Neural crest cell (in vitro differentiated cells): ENCODE results near the gene RASL10A. TPM values are rescaled to one million over a fixed set of nuclear protein-coding genes. Genes with fewer than 3 reads are reported as not detected.
A peak's percentile ranks its signal among the peaks of the same experiment; 100 is the strongest.

Source experiments
- DNase-seq: peaks from one replicate; pipeline ENCODE4 v3.0.0; 2021; ENCODE audit warnings: low read depth, mixed read lengths, low spot score
- H3K27ac Mint-ChIP-seq: one replicate; pipeline ENCODE4 v1.8.0; 2021; ENCODE audit warnings: mild to moderate bottlenecking, mixed read lengths; ENCODE audit not compliant: unreplicated experiment
- H3K27me3 Mint-ChIP-seq: 2 replicates; pipeline ENCODE4 v1.8.0; 2021; ENCODE audit warnings: low read depth, mild to moderate bottlenecking, mixed read lengths
- H3K36me3 Mint-ChIP-seq: 2 replicates; pipeline ENCODE4 v1.8.0; 2021; ENCODE audit warnings: low read depth, mild to moderate bottlenecking, mixed read lengths
- H3K4me1 Mint-ChIP-seq: 2 replicates; pipeline ENCODE4 v1.8.0; 2021; ENCODE audit warnings: mixed read lengths
- H3K4me3 Mint-ChIP-seq: one replicate; pipeline ENCODE4 v1.8.0; 2021; ENCODE audit warnings: mild to moderate bottlenecking, mixed read lengths
- H3K9me3 Mint-ChIP-seq: 2 replicates; pipeline ENCODE4 v1.8.0; 2021; ENCODE audit warnings: mixed read lengths
- total RNA-seq: library from RNA; stranded (reverse); gene quantifications from 2 replicates; pipeline ENCODE4 v1.2.1, GENCODE V29; 2021
- TF ChIP-seq, protein P1 (sequence below): fragments of 200-600 bp; sonication (generic); conservative IDR thresholded peaks from 2 replicates; pipeline ENCODE4 v1.5.0; 2021; ENCODE audit warnings: antibody characterized with exemption, mild to moderate bottlenecking

RASL10A gene
- total RNA-seq, 1 donor from 2014 or later, result 0.63 TPM

DNA sequence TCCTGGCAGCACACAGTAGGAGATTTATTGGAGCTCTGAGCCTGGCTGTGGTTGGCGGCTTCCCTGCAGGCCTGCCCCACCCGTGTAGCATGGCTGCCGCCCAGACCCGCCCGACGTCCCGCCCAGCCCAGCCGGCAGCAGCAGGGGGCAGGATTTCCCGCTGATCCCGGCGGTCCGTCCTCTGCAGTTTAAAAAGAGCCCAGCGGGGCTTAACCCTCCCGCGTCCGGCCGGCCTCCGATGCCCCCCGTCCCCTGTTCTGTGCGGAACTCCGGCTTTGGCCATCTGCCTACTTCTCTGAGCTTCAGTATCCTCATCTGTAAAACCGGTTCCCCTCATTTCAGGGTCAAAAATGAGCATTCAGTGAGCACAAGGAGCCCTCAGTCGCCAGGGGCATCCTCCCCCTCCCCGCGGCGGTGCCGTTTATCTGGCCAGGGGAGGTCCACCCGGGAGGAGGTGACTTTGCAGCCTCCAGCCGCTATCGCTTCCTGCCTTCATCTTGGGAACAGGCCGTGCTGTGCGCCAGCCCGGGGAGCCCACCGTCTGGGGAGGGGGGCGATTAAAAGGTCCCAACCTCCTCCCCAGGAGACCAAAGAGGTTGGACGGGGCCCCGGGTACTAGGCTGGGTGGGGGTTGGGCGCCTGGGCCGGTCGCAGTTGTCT is 9.2 kb downstream of the RASL10A start, which contains the start of gene GAS2L1:
TSS of gene GAS2L1 (plus strand) at position 476 of the 660 bp plus-strand sequence. CDS start 1,456 bp downstream, outside the sequence.
- TF ChIP-seq, protein P1, sequence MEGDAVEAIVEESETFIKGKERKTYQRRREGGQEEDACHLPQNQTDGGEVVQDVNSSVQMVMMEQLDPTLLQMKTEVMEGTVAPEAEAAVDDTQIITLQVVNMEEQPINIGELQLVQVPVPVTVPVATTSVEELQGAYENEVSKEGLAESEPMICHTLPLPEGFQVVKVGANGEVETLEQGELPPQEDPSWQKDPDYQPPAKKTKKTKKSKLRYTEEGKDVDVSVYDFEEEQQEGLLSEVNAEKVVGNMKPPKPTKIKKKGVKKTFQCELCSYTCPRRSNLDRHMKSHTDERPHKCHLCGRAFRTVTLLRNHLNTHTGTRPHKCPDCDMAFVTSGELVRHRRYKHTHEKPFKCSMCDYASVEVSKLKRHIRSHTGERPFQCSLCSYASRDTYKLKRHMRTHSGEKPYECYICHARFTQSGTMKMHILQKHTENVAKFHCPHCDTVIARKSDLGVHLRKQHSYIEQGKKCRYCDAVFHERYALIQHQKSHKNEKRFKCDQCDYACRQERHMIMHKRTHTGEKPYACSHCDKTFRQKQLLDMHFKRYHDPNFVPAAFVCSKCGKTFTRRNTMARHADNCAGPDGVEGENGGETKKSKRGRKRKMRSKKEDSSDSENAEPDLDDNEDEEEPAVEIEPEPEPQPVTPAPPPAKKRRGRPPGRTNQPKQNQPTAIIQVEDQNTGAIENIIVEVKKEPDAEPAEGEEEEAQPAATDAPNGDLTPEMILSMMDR, result peak; percentile 66
- peaks cover 12% of the 10 kb centered on the region for H3K4me1 Mint-ChIP-seq
- no peaks in the 10 kb centered on the region for H3K36me3 Mint-ChIP-seq
- H3K27ac Mint-ChIP-seq, result peak within 1 kb of the TSS; percentile 78
- H3K27me3 Mint-ChIP-seq, result peaks cover 8% of the 10 kb centered on the region
- peak within 1 kb of the TSS; percentile 90 for H3K4me3 Mint-ChIP-seq
- DNase-seq, result peak; percentile 80
- no peaks in the 10 kb centered on the region for H3K9me3 Mint-ChIP-seq

GRCh38 chr22:29305836-29306174 is 9.7 kb downstream of the RASL10A start:
- Mint-ChIP-seq H3K4me3 (peak overlapping the region; percentile 89), H3K27me3 (peaks cover 5% of the 10 kb centered on the region), H3K9me3 (no peaks in the 10 kb centered on the region), H3K36me3 (peaks cover 4% of the 10 kb centered on the region), H3K4me1 (peaks cover 8% of the 10 kb centered on the region), H3K27ac (no peak overlapping the region)
- DNase-seq, result no peak
- TF ChIP-seq, protein P1, result no peak

DNA sequence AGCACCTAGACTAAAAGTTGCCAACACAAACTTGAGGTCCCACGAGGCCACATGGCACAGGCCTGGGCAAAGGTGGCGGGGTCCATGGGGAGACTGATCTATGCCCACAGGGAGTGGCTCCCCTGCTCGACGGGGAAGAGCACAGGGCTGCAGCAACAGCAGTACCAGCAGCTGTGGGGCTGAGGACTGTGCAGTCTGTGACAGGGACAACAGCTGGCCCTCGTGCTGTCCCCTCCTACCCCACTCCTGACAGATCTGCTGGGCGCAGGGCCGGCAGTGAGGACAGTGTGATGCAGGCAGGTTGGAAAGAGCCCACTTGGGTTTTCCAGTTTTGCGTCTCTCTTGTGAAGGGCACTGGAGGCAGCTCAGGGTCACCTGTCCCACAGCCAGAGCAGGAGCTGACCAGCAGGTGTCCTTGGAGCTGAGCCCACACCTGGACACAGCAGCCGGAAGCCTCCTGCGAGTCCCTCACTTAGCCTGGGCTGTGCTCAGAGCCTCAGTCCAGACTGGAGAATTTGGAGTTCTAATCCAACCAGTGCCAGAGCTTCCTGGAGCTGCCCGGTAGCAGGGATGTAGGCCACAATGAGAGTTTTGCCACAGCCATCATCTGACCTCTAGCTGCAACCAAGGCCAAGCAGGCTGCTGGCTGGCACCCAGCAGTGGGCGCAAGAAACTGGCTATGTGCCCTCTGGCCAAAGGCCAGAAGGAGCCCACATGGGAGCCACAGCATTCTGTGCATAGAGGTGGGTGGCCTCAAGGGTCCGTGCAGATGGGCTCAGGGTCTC is 12.6 kb downstream of the RASL10A start:
- Mint-ChIP-seq H3K4me1 (peaks cover 8% of the 10 kb centered on the region), H3K36me3 (peaks cover 20% of the 10 kb centered on the region), H3K4me3 (peak overlapping the region; percentile 72), H3K9me3 (no peaks in the 10 kb centered on the region), H3K27ac (peak overlapping the region; percentile 57), H3K27me3 (peaks cover 5% of the 10 kb centered on the region)
- DNase-seq, result no peak
- TF ChIP-seq, protein P1, result no peak

GRCh38 chr22:29302402-29302680 is 13.2 kb downstream of the RASL10A start:
- peaks cover 5% of the 10 kb centered on the region for H3K4me1 Mint-ChIP-seq
- peak overlapping the region; percentile 54 for H3K4me3 Mint-ChIP-seq
- H3K9me3 Mint-ChIP-seq, result no peaks in the 10 kb centered on the region
- no peak for DNase-seq
- peaks cover 25% of the 10 kb centered on the region for H3K36me3 Mint-ChIP-seq
- H3K27ac Mint-ChIP-seq, result no peak overlapping the region
- peaks cover 5% of the 10 kb centered on the region for H3K27me3 Mint-ChIP-seq
- TF ChIP-seq, protein P1, result no peak

GRCh38 chr22:29301716-29302401 is 13.6 kb downstream of the RASL10A start:
- H3K36me3 Mint-ChIP-seq, result peaks cover 28% of the 10 kb centered on the region
- H3K27ac Mint-ChIP-seq, result no peak overlapping the region

More at GRCh38 chr22:29301716-29302401, 13.6 kb downstream of the RASL10A start:
- no peak for DNase-seq
- no peaks in the 10 kb centered on the region for H3K9me3 Mint-ChIP-seq
- H3K4me3 Mint-ChIP-seq, result peak overlapping the region; percentile 54
- peaks cover 5% of the 10 kb centered on the region for H3K27me3 Mint-ChIP-seq
- TF ChIP-seq, protein P1, result no peak
- H3K4me1 Mint-ChIP-seq, result peaks cover 4% of the 10 kb centered on the region
